Fibroblast of peridontal ligament (primary cell): ENCODE measurements around the gene DIS3.
"Not testable (repeated sequence)": the region's sequence is repeated elsewhere in the genome, so short reads cannot be mapped to it uniquely, and the experiment has no call there.

Source experiments
- DNase-seq: peaks from one replicate; pipeline ENCODE4 v3.0.0-alpha.2; 2010; ENCODE audit errors: extremely low read depth

Gene DIS3

GRCh38 chr13:72781451-72782439 is at the start of gene DIS3, which contains the start of gene PIBF1:
DIS3 (minus strand) TSS chr13:72781900; CDS start chr13:72781832, 68 bp downstream.
PIBF1 (plus strand) TSS chr13:72782133; CDS start chr13:72783470, 1,337 bp downstream.
- DNase-seq = peak; percentile 97

DNA sequence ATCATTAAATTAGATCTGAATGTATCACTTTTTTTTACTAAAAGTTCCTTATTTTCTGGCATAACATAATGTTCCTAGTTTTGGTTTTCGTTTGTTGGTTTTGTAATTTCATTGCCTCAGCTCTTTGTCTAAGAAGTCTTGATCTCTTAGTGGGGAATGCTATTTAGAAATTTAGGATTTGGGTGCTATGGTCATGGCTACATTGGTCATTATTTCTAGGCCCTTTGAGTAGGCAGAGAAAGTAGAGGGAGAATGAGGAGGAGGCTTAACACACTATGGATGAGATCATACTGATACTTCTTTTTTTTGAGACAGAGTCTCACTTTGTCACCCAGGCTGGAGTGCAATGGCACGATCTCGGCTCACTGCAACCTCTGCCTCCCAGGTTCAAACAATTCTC is 42.0 kb upstream of the DIS3 start:
- no peak for DNase-seq

- DNase-seq = no peak
These were observed 41.4 kb upstream of the DIS3 start for GRCh38 chr13:72823081-72823480.

- no peak for DNase-seq
These were observed 39.2 kb upstream of the DIS3 start for GRCh38 chr13:72820898-72821279.

DNA sequence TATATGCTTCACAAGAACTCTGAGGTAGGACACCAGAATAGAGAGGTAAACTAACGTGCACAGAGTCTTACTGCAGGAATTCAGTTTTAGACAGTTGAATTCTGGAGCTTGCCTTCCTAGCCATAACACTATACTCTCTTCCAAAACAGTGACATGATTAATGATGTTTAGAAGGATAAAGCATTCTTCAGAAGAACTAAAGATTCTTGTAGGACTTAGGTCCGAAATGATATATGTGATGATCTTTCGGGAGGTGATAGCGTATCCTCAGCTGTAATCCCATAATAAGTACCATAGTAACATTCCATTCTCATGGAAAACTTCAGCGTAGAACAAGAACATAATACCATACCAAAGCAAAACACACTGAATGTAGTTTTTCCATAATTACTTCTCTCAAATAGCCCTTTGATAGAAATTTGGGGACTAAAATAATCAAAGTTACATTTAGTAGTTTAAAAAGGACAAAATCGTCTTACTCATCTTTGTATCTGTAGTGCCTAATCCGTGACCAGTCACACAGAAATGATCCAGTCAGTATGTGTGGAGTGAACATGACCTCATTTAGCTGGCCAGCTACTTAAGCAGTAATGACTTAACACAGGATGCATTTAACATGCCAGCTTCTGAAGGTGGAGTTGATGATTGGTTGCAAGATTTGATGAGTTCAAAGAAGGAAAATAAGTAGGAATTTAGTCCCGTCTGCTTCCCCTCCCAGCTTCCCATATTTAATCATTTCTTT is 38.6 kb upstream of the DIS3 start:
- peak; percentile 14 for DNase-seq

DNA sequence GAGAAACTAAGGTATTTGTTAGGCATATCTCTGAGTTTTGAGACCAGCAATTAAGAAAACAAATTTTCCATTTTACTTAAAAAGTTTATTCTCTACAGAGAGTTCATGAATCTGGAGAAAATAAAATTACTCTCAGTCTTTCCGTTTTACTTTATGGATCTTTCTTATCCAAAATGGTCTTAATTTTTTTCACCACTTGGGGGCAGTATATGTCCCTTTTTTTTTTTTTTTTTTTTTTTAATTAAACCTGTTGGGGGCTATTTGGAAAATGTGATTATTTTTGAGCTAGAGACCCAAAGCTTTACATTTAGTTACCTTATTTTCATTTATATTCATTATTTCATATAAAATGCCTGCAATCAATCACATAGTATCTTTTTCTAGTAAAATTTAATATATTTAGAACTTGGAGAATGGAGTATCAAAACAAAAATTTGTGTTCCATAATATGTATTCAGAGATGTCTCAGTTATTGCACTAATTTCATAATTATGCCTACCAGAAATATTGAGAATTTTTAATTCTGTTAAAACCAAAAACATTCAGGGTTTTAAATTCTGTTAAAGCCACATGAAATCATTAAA is 27.3 kb upstream of the DIS3 start:
- peak; percentile 35 for DNase-seq

DNA sequence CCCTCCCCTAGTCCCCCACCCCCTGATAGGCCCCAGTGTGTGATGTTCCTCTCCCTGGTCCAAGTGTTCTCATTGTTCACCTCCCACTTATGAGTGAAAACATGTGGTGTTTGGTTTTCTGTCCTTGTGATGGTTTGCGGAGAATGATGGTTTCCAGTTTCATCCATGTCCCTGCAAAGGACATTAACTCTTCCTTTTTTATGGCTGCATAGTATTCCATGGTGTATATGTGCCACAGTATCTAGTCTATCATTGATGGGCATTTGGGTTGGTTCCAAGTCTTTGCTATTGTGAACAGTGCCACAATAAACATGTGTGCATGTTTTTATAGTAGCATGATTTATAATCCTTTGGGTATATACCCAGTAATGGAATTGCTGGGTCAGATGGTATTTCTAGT is 24.8 kb upstream of the DIS3 start:
- DNase-seq = not testable (repeated sequence)

DNA sequence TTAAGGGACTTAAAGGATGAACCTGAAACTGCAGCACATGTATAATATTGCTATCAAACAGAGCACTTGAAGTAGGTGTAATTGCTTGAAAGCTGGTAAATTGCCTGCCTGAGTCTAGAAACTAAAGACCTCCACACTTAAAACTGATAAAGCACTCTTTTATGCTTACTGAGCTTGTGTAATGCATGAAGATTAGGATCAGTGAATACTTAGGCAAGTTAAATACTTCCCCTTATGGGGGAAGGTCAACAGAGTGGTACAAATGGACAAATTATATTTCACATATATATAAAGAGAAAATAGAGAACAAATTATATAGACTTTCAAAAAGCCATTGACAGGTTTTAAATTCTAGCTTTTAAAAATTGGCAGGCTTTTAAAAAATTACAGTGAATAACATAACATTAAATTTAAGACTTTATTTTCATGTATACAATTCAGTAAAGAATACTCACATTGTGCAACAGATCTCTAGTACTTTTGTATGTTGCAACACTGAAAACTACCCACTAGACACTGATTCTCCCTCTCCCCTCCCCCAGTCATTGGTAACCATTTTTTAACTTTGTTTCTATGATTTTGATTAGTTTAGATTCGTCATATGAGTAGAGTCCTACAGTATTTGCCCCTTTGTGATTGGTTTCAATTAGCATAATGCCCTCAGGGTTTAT is 24.1 kb upstream of the DIS3 start:
- no peak for DNase-seq

- no peak for DNase-seq
These were observed 22.6 kb upstream of the DIS3 start for GRCh38 chr13:72804301-72804700.

DNA sequence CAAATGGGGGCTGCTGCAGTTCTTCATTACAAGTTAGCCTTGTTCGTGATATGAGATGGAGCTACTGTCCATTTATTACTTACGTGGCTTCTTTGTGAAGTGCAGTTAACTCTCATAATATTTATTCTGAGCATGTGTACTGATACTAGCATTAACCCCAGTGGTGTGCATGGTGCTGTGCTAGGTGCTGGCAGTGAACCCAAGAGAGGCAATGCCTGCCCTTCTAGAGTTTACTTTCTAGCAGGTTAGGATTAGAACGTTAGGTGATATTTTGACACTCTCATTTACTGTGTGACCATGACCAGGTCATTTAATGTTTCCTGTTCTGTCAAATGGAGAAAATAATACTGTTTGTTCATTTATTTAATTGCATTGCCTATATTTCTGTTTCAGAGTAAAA is 17.1 kb upstream of the DIS3 start:
- no peak for DNase-seq

DNA sequence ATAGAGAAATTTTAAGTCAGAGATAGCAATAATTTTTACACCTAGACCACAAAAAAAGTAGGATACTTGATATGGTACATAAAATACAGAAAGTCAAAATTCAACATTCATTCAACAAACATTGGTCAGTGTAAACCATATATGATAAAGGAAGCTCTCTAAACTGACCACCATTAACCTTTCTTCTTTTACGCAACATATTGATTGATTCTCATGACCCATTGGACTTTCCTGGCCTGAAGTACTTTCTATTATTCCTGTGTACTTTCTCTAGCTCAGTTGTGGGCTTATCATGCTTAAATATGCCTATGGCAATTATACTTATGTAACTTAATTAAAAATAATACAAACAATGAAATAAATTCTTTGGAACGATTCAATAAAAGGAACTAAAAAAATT is 10.9 kb upstream of the DIS3 start:
- DNase-seq = no peak

DNA sequence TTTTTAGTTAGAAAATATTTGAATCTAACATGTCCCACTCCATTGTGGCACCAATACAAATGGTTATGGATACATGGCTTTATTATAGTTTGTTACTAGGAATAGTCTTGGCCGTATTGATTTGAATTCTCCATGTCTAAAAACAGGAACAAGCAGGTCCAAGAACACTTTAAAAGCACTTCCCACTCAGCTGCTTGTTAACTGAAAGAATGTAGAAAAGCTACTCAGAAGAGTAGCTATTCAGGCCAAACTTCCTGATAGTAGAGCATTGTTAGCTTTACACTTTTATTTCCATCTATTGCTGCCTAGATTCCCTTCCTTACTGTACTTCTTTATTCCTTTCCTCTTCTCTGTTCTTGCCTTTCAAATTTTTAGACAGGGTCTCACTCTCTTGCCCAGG is 7.1 kb upstream of the DIS3 start:
- DNase-seq = no peak

GRCh38 chr13:72784679-72785078 is 3.0 kb upstream of the DIS3 start:
- DNase-seq = not testable (repeated sequence)

- peak; percentile 29 for DNase-seq
These were observed 1.0 kb upstream of the DIS3 start for GRCh38 chr13:72782717-72783116.

DNA sequence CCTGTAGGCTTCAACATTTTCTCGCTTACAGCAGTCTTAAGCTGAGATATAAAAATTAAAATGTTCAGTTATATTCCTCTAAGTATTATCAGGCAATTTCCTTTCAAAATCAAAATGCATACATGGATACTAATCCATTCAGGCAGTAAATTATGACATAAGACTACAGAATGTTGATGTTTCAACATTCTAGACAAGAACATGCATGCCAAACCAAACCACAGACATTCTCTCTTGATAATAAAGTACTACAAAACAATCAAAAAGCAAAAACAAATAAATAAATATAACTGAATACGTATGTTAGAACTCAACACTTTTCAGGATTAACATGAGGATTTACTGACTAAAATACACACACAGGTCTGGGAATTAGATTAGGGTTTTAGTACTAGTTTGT is 7.7 kb downstream of the DIS3 start:
- peak; percentile 18 for DNase-seq

DNA sequence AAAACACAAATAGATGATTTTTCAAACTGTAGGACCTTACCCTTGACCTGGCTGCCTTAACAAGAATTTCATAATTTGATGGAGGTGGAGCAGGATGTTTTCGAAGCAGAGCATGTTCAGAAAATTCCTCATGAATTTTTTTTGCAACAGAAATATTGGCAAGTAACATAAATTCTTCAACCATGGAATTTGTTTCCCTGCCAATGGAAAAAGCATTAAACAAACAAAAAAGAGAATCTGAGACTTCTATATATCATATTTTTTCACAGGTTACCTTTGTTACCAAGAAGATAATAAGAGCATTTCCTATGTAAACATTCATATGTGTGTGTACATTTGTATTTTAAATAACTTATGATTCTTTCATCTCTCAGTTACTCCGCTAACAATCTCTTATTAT is 18.3 kb downstream of the DIS3 start:
- DNase-seq = peak; percentile 44

GRCh38 chr13:72760189-72760588 is 21.5 kb downstream of the DIS3 start:
- no peak for DNase-seq

DNA sequence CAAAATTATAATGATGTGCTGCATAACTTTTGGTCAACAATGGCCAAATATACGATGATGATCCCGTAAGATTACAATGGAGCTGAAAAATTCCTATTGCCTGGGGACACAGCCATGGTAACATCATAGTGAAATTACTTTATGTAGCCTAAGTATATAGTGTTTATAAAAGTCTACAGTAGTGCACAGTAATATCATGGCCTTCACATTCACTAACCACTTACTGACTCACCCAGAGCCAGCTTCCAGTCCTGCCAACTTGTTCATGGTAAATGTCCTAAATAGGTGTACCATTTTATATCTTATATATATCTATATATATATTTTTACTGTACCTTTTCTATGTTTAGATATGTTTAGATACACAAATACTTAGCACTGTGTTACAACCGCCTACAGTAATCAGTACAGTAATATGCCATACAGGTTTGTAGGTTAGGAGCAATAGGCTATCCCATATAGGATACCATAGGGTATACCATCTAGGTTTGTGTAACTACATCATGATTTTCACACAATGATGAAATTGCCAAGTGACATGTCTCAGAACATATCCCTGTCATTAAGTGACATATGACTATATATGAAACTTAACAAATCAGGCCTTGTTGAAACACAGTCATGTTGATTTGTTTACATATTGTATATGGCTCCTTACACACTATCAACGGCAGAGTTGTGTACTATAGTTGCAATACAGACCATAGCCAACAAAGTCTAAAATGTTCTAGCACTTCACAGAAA is 23.7 kb downstream of the DIS3 start:
- DNase-seq = no peak

DNA sequence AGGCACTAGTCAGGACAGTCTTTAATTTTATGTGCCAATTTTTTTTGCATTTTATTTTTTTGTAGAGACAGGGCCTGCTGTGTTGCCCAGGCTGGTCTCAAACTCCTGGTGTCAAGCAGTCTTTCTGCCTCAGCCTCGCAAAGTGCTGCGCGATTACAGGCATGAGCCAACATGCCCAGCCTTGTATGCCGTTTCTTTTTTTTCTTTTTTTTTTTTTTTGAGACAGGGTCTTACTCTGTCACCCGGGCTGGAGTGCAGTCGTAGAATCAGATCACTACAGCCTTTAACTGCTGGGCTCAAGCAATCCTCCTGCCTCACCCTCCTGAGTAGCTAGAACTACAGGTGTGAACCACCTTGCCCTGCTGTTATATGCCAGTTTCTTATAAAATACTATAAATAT is 27.6 kb downstream of the DIS3 start:
- DNase-seq = no peak

DNA sequence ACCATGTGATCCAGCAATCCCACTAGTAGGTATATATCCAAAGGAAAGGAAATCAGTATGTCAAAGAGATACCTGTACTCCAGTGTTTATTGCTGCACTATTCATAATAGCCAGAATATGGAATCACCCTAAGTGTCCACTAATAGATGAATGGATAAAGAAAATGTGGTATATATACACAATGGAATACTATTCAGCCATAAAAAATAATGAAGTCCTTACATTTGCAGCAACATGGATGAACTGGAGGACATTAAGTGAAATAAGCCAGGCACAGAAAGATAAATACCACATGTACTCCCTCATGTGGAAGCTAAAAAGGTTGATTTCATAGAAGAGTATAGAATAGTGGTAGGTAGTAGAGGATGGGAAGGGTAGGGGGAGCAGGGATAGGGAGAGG is 30.5 kb downstream of the DIS3 start:
- no peak for DNase-seq

DNA sequence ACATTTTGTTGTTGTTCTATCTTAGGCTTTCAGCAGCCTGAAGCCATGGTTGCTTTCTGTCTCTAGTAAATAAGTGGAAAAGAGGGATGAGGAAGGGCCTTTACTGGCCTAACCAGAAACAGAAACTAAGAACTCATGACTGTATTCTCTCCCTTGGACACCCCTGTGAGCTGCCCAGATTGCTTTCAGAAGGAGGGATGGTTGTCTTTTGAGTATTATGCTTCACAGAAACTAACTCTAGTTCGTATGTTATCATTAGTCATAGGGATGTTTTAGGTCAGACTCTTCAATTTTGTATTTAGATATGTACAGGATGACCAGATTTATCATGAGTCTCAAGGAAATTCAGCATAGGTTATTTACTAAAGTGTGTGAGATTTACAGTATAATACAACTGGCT is 36.4 kb downstream of the DIS3 start:
- peak; percentile 39 for DNase-seq
